ENCODE data around the gene NEK6.

- no peak for TF ChIP-seq CTCF (conservative IDR thresholded peaks at IDR 0.05)
- no peak for TF ChIP-seq EZH2 (IDR thresholded peaks at IDR 0.05; ENCODE audit: low read depth)
These were observed 24.2 kb downstream of the NEK6 start for GRCh38 chr9:124281931-124282371.

Data from PC-9 (cell line).